SK-N-SH (cell line): ENCODE results near the gene PPM1K. TPM values are rescaled to one million over a fixed set of nuclear protein-coding genes. Genes with fewer than 3 reads are reported as not detected.

Source experiments
- CTCF ChIA-PET: fragments of 300-600, 350-600 bp; formaldehyde crosslinking; extraction: SDS; loops from one replicate; lab custom pipeline; 2021; lab: Yijun Ruan, JAX
- POLR2A ChIA-PET: fragments of 350-600 bp; sonication (Branson Sonifier 250); formaldehyde crosslinking; extraction: SDS; loops from one replicate; lab custom pipeline; 2020; ENCODE audit warnings: antibody characterized with exemption, inconsistent platforms; lab: Yijun Ruan, JAX
- DNase-seq: peaks from one replicate; pipeline ENCODE4 v3.0.0; 2012
- H2AFZ ChIP-seq: fragments of 200-600 bp; sonication (generic); 2 replicates; pipeline ENCODE4 v1.8.1; 2016; ENCODE audit warnings: antibody characterized with exemption, mild to moderate bottlenecking, low read depth
- H3F3A ChIP-seq: fragments of 200-600 bp; sonication (generic); replicated peaks from 2 replicates; pipeline ENCODE3; 2016; ENCODE audit warnings: antibody characterized with exemption, mild to moderate bottlenecking; ENCODE audit not compliant: insufficient read depth
- H3K27ac ChIP-seq, 2 experiments: fragments of 200-500 bp in 1 of 2; fragments of 200-600 bp in 1 of 2; sonication (Bioruptor generic) in 1 of 2; sonication (generic), shearing (Covaris generic) in 1 of 2; 2 replicates each; pipeline versions ENCODE4 v1.5.1 to v1.6.1; 2014 to 2016; ENCODE audit warnings: low read depth in 2 of 2, inconsistent platforms in 1 of 2, low read length in 1 of 2, mild to moderate bottlenecking in 1 of 2, mixed read lengths in 1 of 2
- H3K27me3 ChIP-seq: fragments of 200-600 bp; sonication (generic), shearing (Covaris generic); 2 replicates; pipeline ENCODE4 v1.6.1; 2016; ENCODE audit warnings: mixed run types; ENCODE audit not compliant: insufficient read depth
- H3K36me3 ChIP-seq, 2 experiments: fragments of 200-500 bp in 1 of 2; fragments of 200-600 bp in 1 of 2; sonication (Bioruptor generic) in 1 of 2; sonication (generic) in 1 of 2; replicated peaks in 1 of 2; 2 replicates each; pipeline versions ENCODE3 to v1.5.1; 2014 to 2016; ENCODE audit warnings: low read length in 1 of 2, mild to moderate bottlenecking in 1 of 2; ENCODE audit not compliant: insufficient read depth in 2 of 2, control insufficient read depth in 1 of 2
- H3K4me1 ChIP-seq, 2 experiments: fragments of 200-500 bp in 1 of 2; fragments of 200-600 bp in 1 of 2; sonication (Bioruptor generic) in 1 of 2; sonication (generic), shearing (Covaris generic) in 1 of 2; 2 replicates each; pipeline versions ENCODE4 v1.5.1 to v1.6.1; 2014 to 2016; ENCODE audit warnings: low read depth in 1 of 2, low read length in 1 of 2, mixed run types in 1 of 2; ENCODE audit not compliant: insufficient read depth in 2 of 2, control insufficient read depth in 1 of 2
- H3K4me2 ChIP-seq: fragments of 200-600 bp; sonication (generic), shearing (Covaris generic); 2 replicates; pipeline ENCODE4 v1.6.1; 2017; ENCODE audit warnings: mixed run types
- H3K4me3 ChIP-seq, 2 experiments: fragments of 200-500 bp in 1 of 2; fragments of 200-600 bp in 1 of 2; sonication (Bioruptor generic) in 1 of 2; sonication (generic), shearing (Covaris generic) in 1 of 2; 2 replicates each; pipeline versions ENCODE4 v1.5.1 to v1.8.1; 2014 to 2016; ENCODE audit warnings: low read depth in 2 of 2, inconsistent platforms in 1 of 2, low read length in 1 of 2, mild to moderate bottlenecking in 1 of 2, mixed read lengths in 1 of 2, moderate library complexity in 1 of 2
- H3K79me2 ChIP-seq: fragments of 200-600 bp; sonication (generic); 2 replicates; pipeline ENCODE4 v1.8.1; 2017; ENCODE audit warnings: mild to moderate bottlenecking; ENCODE audit not compliant: insufficient read depth
- H3K9ac ChIP-seq: fragments of 200-600 bp; sonication (generic); 2 replicates; pipeline ENCODE4 v1.6.1; 2017; ENCODE audit warnings: mixed run types
- H3K9me2 ChIP-seq: fragments of 200-600 bp; sonication (generic); 2 replicates; pipeline ENCODE4 v1.6.1; 2017; ENCODE audit warnings: mixed run types
- H3K9me3 ChIP-seq: fragments of 200-600 bp; sonication (generic); 2 replicates; pipeline ENCODE4 v1.6.1; 2017; ENCODE audit warnings: mixed run types, mild to moderate bottlenecking, moderate library complexity
- H4K20me1 ChIP-seq: fragments of 200-600 bp; sonication (generic); 2 replicates; pipeline ENCODE4 v1.6.1; 2017; ENCODE audit warnings: mild to moderate bottlenecking, mixed run types; ENCODE audit not compliant: insufficient read depth
- ELF1 ChIP-seq: IDR thresholded peaks from 2 replicates; pipeline ENCODE4 v1.4.0; 2012
- EZH2phosphoT487 ChIP-seq: fragments of 200-600 bp; sonication (generic); IDR thresholded peaks from 2 replicates; pipeline ENCODE4 v1.6.1; 2017; ENCODE audit warnings: low read depth, mixed run types, mild to moderate bottlenecking, antibody characterized with exemption, moderate library complexity, borderline replicate concordance
- FOSL2 ChIP-seq: IDR thresholded peaks from 2 replicates; pipeline ENCODE4 v1.4.0; 2012; ENCODE audit warnings: low read depth, mild to moderate bottlenecking, moderate library complexity, borderline replicate concordance
- FOXJ3 ChIP-seq: sonication (generic); formaldehyde crosslinking; IDR thresholded peaks from 2 replicates; pipeline ENCODE4 v1.5.1; 2020; ENCODE audit warnings: mild to moderate bottlenecking, missing genetic modification reagents
- FOXM1 ChIP-seq: IDR thresholded peaks from 2 replicates; pipeline ENCODE4 v1.4.0; 2012; ENCODE audit warnings: low read depth, mild to moderate bottlenecking
- GATA2 ChIP-seq: sonication (generic); formaldehyde crosslinking; IDR thresholded peaks from 2 replicates; pipeline ENCODE4 v1.5.0; 2020; ENCODE audit warnings: mild to moderate bottlenecking, missing genetic modification reagents
- JUND ChIP-seq: IDR thresholded peaks from 2 replicates; pipeline ENCODE4 v1.4.0; 2012
- MEF2A ChIP-seq: IDR thresholded peaks from 2 replicates; pipeline ENCODE4 v1.4.0; 2012; ENCODE audit warnings: low read depth, borderline replicate concordance
- MXI1 ChIP-seq: IDR thresholded peaks from 2 replicates; pipeline ENCODE4 v1.6.1; 2012; ENCODE audit warnings: mild to moderate bottlenecking, low read depth, low read length, improper control_type of control experiment
- NFIC ChIP-seq: IDR thresholded peaks from 2 replicates; pipeline ENCODE4 v1.4.0; 2012; ENCODE audit warnings: borderline replicate concordance
- NRF1 ChIP-seq: IDR thresholded peaks from 2 replicates; pipeline ENCODE4 v1.6.1; 2012; ENCODE audit warnings: low read depth, mild to moderate bottlenecking, low read length
- POLR2AphosphoS5 ChIP-seq: IDR thresholded peaks from 2 replicates; pipeline ENCODE4 v1.6.1; 2012; ENCODE audit warnings: low read depth, low read length
- RAD21 ChIP-seq: IDR thresholded peaks from 2 replicates; pipeline ENCODE4 v1.6.1; 2012; ENCODE audit warnings: mild to moderate bottlenecking, low read length
- RFX5 ChIP-seq: IDR thresholded peaks from 2 replicates; pipeline ENCODE4 v1.6.1; 2012; ENCODE audit warnings: mild to moderate bottlenecking, improper control_type of control experiment, low read length
- RXRA ChIP-seq: IDR thresholded peaks from 2 replicates; pipeline ENCODE4 v1.4.0; 2012; ENCODE audit warnings: low read depth, mild to moderate bottlenecking, borderline replicate concordance
- SIN3A ChIP-seq: IDR thresholded peaks from 2 replicates; pipeline ENCODE4 v1.6.1; 2012; ENCODE audit warnings: low read depth, mild to moderate bottlenecking, low read length, moderate library complexity, borderline replicate concordance
- SMC3 ChIP-seq: IDR thresholded peaks from 2 replicates; pipeline ENCODE4 v1.6.1; 2012; ENCODE audit warnings: low read depth, low read length, improper control_type of control experiment
- TCF12 ChIP-seq: IDR thresholded peaks from 2 replicates; pipeline ENCODE4 v1.4.0; 2012
- TEAD4 ChIP-seq: IDR thresholded peaks from 2 replicates; pipeline ENCODE4 v1.4.0; 2012; ENCODE audit warnings: mild to moderate bottlenecking, borderline replicate concordance; ENCODE audit not compliant: insufficient read depth
- YY1 ChIP-seq: IDR thresholded peaks from 2 replicates; pipeline ENCODE4 v1.4.0; 2012; ENCODE audit warnings: low read depth, mild to moderate bottlenecking
- WGBS: methylation state at CpG from one replicate; pipeline ENCODE4 v1.1.6; 2017; ENCODE audit warnings: low lambda C conversion rate; 5-methylcytosine and 5-hydroxymethylcytosine counted together
- polyA plus RNA-seq, 3 experiments: library from polyadenylated mRNA; depleted of rRNA; stranded (reverse); fragments of >200 nt; gene quantifications; 2 replicates each; pipeline ENCODE4 v1.2.3, GENCODE V29; 2012
- TF ChIP-seq, protein P1 (sequence below): IDR thresholded peaks from 2 replicates; pipeline ENCODE4 v1.4.0; 2012; ENCODE audit warnings: low read depth
- TF ChIP-seq, protein P2 (sequence below): fragments of 200-600 bp; sonication (generic); IDR thresholded peaks from 2 replicates; pipeline ENCODE4 v1.6.1; 2017; ENCODE audit warnings: antibody characterized with exemption, mild to moderate bottlenecking, moderate library complexity
- TF ChIP-seq, protein P3 (sequence below): IDR thresholded peaks from 2 replicates; pipeline ENCODE4; 2012
- TF ChIP-seq, protein P4 (sequence below): IDR thresholded peaks from 2 replicates; pipeline ENCODE4 v1.4.0; 2012; ENCODE audit warnings: low read depth, borderline replicate concordance

PPM1K gene
- polyA plus RNA-seq, 1 of the 3 experiments (the other 2 are of a cell fraction), result 2.5 TPM

DNA sequence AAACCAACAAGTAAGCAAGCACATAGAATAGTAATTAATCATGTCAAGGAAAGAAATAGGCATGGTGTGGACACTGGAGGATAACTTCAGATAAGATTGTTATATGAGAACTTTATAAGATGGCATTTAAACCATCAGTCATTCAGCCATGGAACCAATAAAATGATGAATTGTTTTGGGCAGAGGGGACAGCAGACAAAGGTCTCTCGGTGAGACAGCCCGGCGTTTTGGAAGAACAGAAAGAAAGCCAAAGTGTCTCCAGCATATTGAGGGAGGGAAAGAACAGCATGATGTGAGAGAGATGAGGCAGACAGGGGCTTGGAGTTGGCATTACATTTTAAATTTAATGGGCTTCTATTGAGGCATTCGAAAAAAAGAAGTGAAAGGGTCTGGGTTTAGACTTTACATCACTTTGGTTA is 883 bp upstream of the PPM1K start:
- H3K27me3 ChIP-seq, result no peaks in the 10 kb centered on the region
- peaks cover 0 to 6% of the 10 kb centered on the region in 2 experiments; a peak in 1 of 4 replicates for H3K4me1 ChIP-seq
- peaks cover 12% of the 10 kb centered on the region for H3F3A ChIP-seq
- H3K79me2 ChIP-seq, result no peaks in the 10 kb centered on the region
- H2AFZ ChIP-seq, result peak overlapping the region; percentile 73; the same call in 1 of the 2 replicates
- WGBS, result 60% methylated on average over 4 of the region's 4 CpGs
- no peaks in the 10 kb centered on the region for H3K9me2 ChIP-seq
- H4K20me1 ChIP-seq, result no peaks in the 10 kb centered on the region
- no peaks in the 10 kb centered on the region for H3K9me3 ChIP-seq
- ChIA-PET CTCF (interaction anchor here (0.7 to 1.8 kb wide), 4 partner anchors 16 to 230 kb away, joined by 3 to 6 read pairs (median 4); no protein-coding TSS in a partner anchor), POLR2A (interaction anchor here (1.1 kb wide), 1 partner anchor 238 kb away, joined by 4 read pairs; the partner anchor contains the start of gene PYURF)
- H3K4me3 ChIP-seq, result peak overlapping the region; percentile 71 to 74
- no peak overlapping the region; the same call in 1 of the 2 replicates for H3K9ac ChIP-seq
- TF ChIP-seq SMC3, result no peak
- no peak for DNase-seq
- H3K36me3 ChIP-seq, result no peaks in the 10 kb centered on the region
- no peak overlapping the region; a peak in 1 of 4 replicates for H3K27ac ChIP-seq
- H3K4me2 ChIP-seq, result peak overlapping the region; percentile 92

DNA sequence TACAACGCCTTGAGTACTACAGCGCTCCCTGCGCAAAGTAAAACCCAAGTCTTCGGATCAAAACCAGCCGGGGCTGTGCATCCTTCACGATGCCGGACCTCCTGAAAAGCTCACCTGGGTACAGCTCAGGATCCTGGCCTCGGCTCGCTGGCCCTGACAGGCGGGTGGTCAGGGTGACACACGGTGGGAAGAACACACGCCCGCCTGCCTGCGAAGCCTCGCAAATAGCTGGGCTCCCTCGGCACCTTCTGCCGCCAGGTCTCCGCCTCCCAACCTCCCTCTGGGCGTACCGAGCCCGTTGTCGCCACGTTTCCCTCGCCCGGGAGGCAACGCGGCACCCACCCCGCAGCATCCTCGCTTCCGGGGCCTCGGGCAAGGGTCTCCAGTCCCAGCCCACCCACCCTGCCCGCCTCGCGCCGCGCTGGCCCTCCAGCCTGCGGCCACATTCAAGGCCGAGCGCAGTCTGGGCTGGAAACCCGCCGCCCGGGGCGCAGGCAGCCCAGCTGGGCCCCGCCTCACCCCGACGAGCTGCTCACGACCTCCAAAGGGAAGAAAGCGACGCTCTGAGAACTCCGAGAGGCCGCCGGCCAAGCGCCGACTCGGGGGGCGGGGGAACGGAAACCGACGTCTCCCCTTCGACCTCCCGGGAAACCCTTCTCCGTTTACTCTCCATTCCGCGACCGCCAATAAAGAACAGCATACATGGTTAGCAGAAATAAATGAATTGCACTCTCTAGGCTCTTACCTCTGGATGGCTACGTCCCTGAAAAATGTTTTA is 511 bp downstream of the PPM1K start:
- ChIA-PET POLR2A (interaction anchor here (0.7 to 1.1 kb wide), 2 partner anchors 50 to 240 kb away, joined by 3 to 4 read pairs; partner anchors contain the start of gene PYURF), CTCF (interaction anchor here (0.9 to 1.2 kb wide), 6 partner anchors 21 to 172 kb away, joined by 3 to 4 read pairs (median 3); no protein-coding TSS in a partner anchor)
- peaks cover 0 to 6% of the 10 kb centered on the region in 2 experiments; a peak in 1 of 4 replicates for H3K4me1 ChIP-seq
- TF ChIP-seq MEF2A, result no peak
- peak; percentile 20; the same call in 1 of the 2 replicates for TF ChIP-seq SIN3A
- TF ChIP-seq, protein P1, sequence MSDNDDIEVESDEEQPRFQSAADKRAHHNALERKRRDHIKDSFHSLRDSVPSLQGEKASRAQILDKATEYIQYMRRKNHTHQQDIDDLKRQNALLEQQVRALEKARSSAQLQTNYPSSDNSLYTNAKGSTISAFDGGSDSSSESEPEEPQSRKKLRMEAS, result peak; percentile 75
- no peak for TF ChIP-seq TEAD4
- no peak for TF ChIP-seq POLR2AphosphoS5
- peak; percentile 49; the same call in 1 of the 2 replicates for TF ChIP-seq MXI1
- no peak for TF ChIP-seq FOXJ3 (CRISPR knock-in tag)
- no peak for TF ChIP-seq GATA2 (CRISPR knock-in tag)
- no peak for TF ChIP-seq EZH2phosphoT487
- TF ChIP-seq RFX5, result no peak
- TF ChIP-seq NFIC, result no peak
- TF ChIP-seq RAD21, result no peak
- TF ChIP-seq, protein P2, sequence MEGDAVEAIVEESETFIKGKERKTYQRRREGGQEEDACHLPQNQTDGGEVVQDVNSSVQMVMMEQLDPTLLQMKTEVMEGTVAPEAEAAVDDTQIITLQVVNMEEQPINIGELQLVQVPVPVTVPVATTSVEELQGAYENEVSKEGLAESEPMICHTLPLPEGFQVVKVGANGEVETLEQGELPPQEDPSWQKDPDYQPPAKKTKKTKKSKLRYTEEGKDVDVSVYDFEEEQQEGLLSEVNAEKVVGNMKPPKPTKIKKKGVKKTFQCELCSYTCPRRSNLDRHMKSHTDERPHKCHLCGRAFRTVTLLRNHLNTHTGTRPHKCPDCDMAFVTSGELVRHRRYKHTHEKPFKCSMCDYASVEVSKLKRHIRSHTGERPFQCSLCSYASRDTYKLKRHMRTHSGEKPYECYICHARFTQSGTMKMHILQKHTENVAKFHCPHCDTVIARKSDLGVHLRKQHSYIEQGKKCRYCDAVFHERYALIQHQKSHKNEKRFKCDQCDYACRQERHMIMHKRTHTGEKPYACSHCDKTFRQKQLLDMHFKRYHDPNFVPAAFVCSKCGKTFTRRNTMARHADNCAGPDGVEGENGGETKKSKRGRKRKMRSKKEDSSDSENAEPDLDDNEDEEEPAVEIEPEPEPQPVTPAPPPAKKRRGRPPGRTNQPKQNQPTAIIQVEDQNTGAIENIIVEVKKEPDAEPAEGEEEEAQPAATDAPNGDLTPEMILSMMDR, result no peak
- no peak for TF ChIP-seq YY1
- TF ChIP-seq FOSL2, result no peak
- TF ChIP-seq, protein P3, sequence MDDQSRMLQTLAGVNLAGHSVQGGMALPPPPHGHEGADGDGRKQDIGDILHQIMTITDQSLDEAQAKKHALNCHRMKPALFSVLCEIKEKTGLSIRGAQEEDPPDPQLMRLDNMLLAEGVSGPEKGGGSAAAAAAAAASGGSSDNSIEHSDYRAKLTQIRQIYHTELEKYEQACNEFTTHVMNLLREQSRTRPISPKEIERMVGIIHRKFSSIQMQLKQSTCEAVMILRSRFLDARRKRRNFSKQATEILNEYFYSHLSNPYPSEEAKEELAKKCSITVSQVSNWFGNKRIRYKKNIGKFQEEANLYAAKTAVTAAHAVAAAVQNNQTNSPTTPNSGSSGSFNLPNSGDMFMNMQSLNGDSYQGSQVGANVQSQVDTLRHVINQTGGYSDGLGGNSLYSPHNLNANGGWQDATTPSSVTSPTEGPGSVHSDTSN, result no peak
- TF ChIP-seq JUND, result no peak
- TF ChIP-seq TCF12, result no peak
- TF ChIP-seq, protein P4, sequence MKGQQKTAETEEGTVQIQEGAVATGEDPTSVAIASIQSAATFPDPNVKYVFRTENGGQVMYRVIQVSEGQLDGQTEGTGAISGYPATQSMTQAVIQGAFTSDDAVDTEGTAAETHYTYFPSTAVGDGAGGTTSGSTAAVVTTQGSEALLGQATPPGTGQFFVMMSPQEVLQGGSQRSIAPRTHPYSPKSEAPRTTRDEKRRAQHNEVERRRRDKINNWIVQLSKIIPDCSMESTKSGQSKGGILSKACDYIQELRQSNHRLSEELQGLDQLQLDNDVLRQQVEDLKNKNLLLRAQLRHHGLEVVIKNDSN, result no peak
- no peak for TF ChIP-seq FOXM1
- TF ChIP-seq NRF1, result no peak
- no peak for TF ChIP-seq RXRA
- TF ChIP-seq ELF1, result no peak

More for the DNA sequence above, 511 bp downstream of the PPM1K start:
- Histone ChIP-seq H3K27ac (peak overlapping the region; percentile 93 to 94), H3K4me2 (peak overlapping the region; percentile 92), H2AFZ (peak overlapping the region; percentile 100), H3K9ac (peak overlapping the region; percentile 68; the same call in 1 of the 2 replicates), H3F3A (peaks cover 12% of the 10 kb centered on the region), H3K9me3 (no peaks in the 10 kb centered on the region), H3K36me3 (no peaks in the 10 kb centered on the region), H4K20me1 (no peaks in the 10 kb centered on the region), H3K9me2 (no peaks in the 10 kb centered on the region), H3K27me3 (no peaks in the 10 kb centered on the region), H3K79me2 (no peaks in the 10 kb centered on the region), H3K4me3 (peak overlapping the region; percentile 71 to 74)
- peak; percentile 77 for DNase-seq
- 2% methylated on average over 24 of the region's 66 CpGs for WGBS
